HG03460 (cell line): ENCODE measurements around the gene RBP7.
"Not testable (repeated sequence)": the region's sequence is repeated elsewhere in the genome, so short reads cannot be mapped to it uniquely, and the experiment has no call there.

Experiments
- ATAC-seq: cut with Tn5 transposase; IDR thresholded peaks from one replicate; pipeline ENCODE4 v1.9.1; 2021; ENCODE audit not compliant: unreplicated experiment

Gene RBP7

GRCh38 chr1:10028956-10029500 lies 32.0 kb downstream of the RBP7 start:
- ATAC-seq = not testable (repeated sequence)

- ATAC-seq = no peak
Observed at GRCh38 chr1:10031461-10031860, 34.4 kb downstream of the RBP7 start.

GRCh38 chr1:10032590-10033358 lies 35.7 kb downstream of the RBP7 start, which contains the start of gene UBE4B:
TSS of gene UBE4B (plus strand) at chr1:10032958. CDS start at chr1:10033671, 713 bp downstream.
- peak; percentile 93 for ATAC-seq

GRCh38 chr1:10033359-10033845 lies 36.4 kb downstream of the RBP7 start:
- no peak for ATAC-seq

- ATAC-seq = no peak
Observed at GRCh38 chr1:10042746-10043145, 45.7 kb downstream of the RBP7 start.

GRCh38 chr1:10045480-10046355 lies 48.7 kb downstream of the RBP7 start:
- ATAC-seq = no peak

- no peak for ATAC-seq
Observed at GRCh38 chr1:10046356-10047085, 49.5 kb downstream of the RBP7 start.

- no peak for ATAC-seq
Observed at GRCh38 chr1:10048601-10049000, 51.6 kb downstream of the RBP7 start.

GRCh38 chr1:10050611-10051010 lies 53.6 kb downstream of the RBP7 start:
- no peak for ATAC-seq

- ATAC-seq = no peak
Observed at GRCh38 chr1:10051656-10052055, 54.6 kb downstream of the RBP7 start.

- no peak for ATAC-seq
Observed at GRCh38 chr1:10052347-10052746, 55.3 kb downstream of the RBP7 start.

GRCh38 chr1:10054465-10054864 lies 57.4 kb downstream of the RBP7 start:
- ATAC-seq = no peak

GRCh38 chr1:10056599-10056987 lies 59.6 kb downstream of the RBP7 start:
- no peak for ATAC-seq

- ATAC-seq = no peak
Observed at GRCh38 chr1:10057343-10057742, 60.3 kb downstream of the RBP7 start.

GRCh38 chr1:10057796-10058195 lies 60.8 kb downstream of the RBP7 start:
- no peak for ATAC-seq

GRCh38 chr1:10059342-10059718 lies 62.3 kb downstream of the RBP7 start:
- ATAC-seq = no peak

GRCh38 chr1:10060311-10061100 lies 63.5 kb downstream of the RBP7 start:
- ATAC-seq = no peak

GRCh38 chr1:10061276-10061675 lies 64.2 kb downstream of the RBP7 start:
- no peak for ATAC-seq

GRCh38 chr1:10063878-10064277 lies 66.8 kb downstream of the RBP7 start:
- no peak for ATAC-seq
